BE2C (cell line): Measurements from ENCODE around the gene ERCC3.

Source experiments
- DNase-seq: peaks from one replicate; pipeline ENCODE4 v3.0.0-alpha.2; 2020
- H3K27me3 ChIP-seq: fragments of 250-450 bp; sonication (Bioruptor Pico); 2 replicates; pipeline ENCODE4 v1.5.1; 2020; ENCODE audit warnings: mild to moderate bottlenecking
- H3K36me3 ChIP-seq: fragments of 250-450 bp; sonication (Bioruptor Pico); 2 replicates; pipeline ENCODE4 v1.5.1; 2020; ENCODE audit warnings: mild to moderate bottlenecking
- H3K4me1 ChIP-seq: fragments of 250-450 bp; sonication (Bioruptor Pico); 2 replicates; pipeline ENCODE4 v1.5.1; 2020
- H3K4me3 ChIP-seq: 2 replicates; pipeline ENCODE4 v1.5.1; 2011; ENCODE audit warnings: low read depth, low read length
- H3K9me3 ChIP-seq: fragments of 250-450 bp; sonication (Bioruptor Pico); 2 replicates; pipeline ENCODE4 v1.5.1; 2020
- CTCF ChIP-seq: IDR thresholded peaks from 2 replicates; pipeline ENCODE4 v1.5.1; 2012; ENCODE audit warnings: mild to moderate bottlenecking, low read depth, low read length

The ERCC3 gene

GRCh38 chr2:127275789-127276188 is 18.2 kb downstream of the ERCC3 start:
- Histone ChIP-seq H3K4me1 (no peaks in the 10 kb centered on the region), H3K27me3 (no peaks in the 10 kb centered on the region), H3K9me3 (no peaks in the 10 kb centered on the region), H3K36me3 (peaks cover 5% of the 10 kb centered on the region), H3K4me3 (no peak overlapping the region)
- DNase-seq = no peak
- no peak for TF ChIP-seq CTCF

GRCh38 chr2:127275356-127275755 is 18.6 kb downstream of the ERCC3 start:
- no peak for TF ChIP-seq CTCF
- Histone ChIP-seq H3K27me3 (no peaks in the 10 kb centered on the region), H3K9me3 (no peaks in the 10 kb centered on the region), H3K4me3 (no peak overlapping the region), H3K4me1 (no peaks in the 10 kb centered on the region), H3K36me3 (peaks cover 8% of the 10 kb centered on the region)
- no peak for DNase-seq

- Histone ChIP-seq H3K36me3 (peaks cover 8% of the 10 kb centered on the region), H3K27me3 (no peaks in the 10 kb centered on the region), H3K4me1 (no peaks in the 10 kb centered on the region), H3K4me3 (no peak overlapping the region), H3K9me3 (no peaks in the 10 kb centered on the region)
- TF ChIP-seq CTCF = no peak
- no peak for DNase-seq
These were observed 23.3 kb downstream of the ERCC3 start for GRCh38 chr2:127270663-127271062.

GRCh38 chr2:127261804-127262406 is 32.0 kb downstream of the ERCC3 start:
- H3K4me3 ChIP-seq = no peak overlapping the region
- H3K4me1 ChIP-seq = no peaks in the 10 kb centered on the region
- H3K27me3 ChIP-seq = no peaks in the 10 kb centered on the region
- TF ChIP-seq CTCF = no peak
- H3K36me3 ChIP-seq = no peaks in the 10 kb centered on the region
- H3K9me3 ChIP-seq = no peaks in the 10 kb centered on the region
- DNase-seq = no peak

GRCh38 chr2:127259355-127259754 is 34.6 kb downstream of the ERCC3 start:
- no peaks in the 10 kb centered on the region for H3K36me3 ChIP-seq
- no peaks in the 10 kb centered on the region for H3K4me1 ChIP-seq
- H3K4me3 ChIP-seq = no peak overlapping the region
- H3K27me3 ChIP-seq = no peaks in the 10 kb centered on the region
- DNase-seq = no peak
- no peaks in the 10 kb centered on the region for H3K9me3 ChIP-seq
- TF ChIP-seq CTCF = no peak

- Histone ChIP-seq H3K27me3 (no peaks in the 10 kb centered on the region), H3K36me3 (no peaks in the 10 kb centered on the region)
These were observed 37.1 kb downstream of the ERCC3 start for GRCh38 chr2:127256866-127257265.

More at GRCh38 chr2:127256866-127257265, 37.1 kb downstream of the ERCC3 start:
- Histone ChIP-seq H3K4me1 (no peaks in the 10 kb centered on the region), H3K4me3 (no peak overlapping the region), H3K9me3 (no peaks in the 10 kb centered on the region)
- no peak for DNase-seq
- TF ChIP-seq CTCF = no peak
